ENCODE results near the gene TMEM151A.
A peak's percentile ranks its signal among the peaks of the same experiment; 100 is the strongest.
"Not testable (repeated sequence)": the region's sequence is repeated elsewhere in the genome, so short reads cannot be mapped to it uniquely, and the experiment has no call there.

The TMEM151A gene

GRCh38 chr11:66251809-66252208 is 39.9 kb upstream of the TMEM151A start:
- no peak overlapping the region for H3K4me3 ChIP-seq (ENCODE audit: low read depth, low read length)
- TF ChIP-seq CTCF (IDR thresholded peaks at IDR 0.05; ENCODE audit: borderline replicate concordance, insufficient read depth, low read depth, low read length) = no peak

GRCh38 chr11:66253081-66253480 is 38.6 kb upstream of the TMEM151A start:
- not testable (repeated sequence) for H3K4me3 ChIP-seq (ENCODE audit: low read depth, low read length)

DNA sequence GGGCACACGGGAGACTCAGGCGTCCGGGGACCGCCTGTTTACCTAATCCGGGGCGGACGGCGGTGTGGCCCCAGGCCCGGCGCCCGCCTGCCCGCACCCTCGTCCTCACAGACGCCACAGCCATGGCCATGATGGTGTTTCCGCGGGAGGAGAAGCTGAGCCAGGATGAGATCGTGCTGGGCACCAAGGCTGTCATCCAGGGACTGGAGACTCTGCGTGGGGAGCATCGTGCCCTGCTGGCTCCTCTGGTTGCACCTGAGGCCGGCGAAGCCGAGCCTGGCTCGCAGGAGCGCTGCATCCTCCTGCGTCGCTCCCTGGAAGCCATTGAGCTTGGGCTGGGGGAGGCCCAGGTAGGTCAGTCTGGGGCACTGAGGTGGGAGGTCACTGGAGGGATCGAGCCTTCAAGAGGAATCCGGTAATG is 33.2 kb upstream of the TMEM151A start:
- no peak for TF ChIP-seq CTCF (IDR thresholded peaks at IDR 0.05; ENCODE audit: borderline replicate concordance, insufficient read depth, low read depth, low read length)

GRCh38 chr11:66259225-66259624 is 32.5 kb upstream of the TMEM151A start:
- H3K4me3 ChIP-seq (ENCODE audit: low read depth, low read length) = no peak overlapping the region
- no peak for TF ChIP-seq CTCF (IDR thresholded peaks at IDR 0.05; ENCODE audit: borderline replicate concordance, insufficient read depth, low read depth, low read length)

More for the DNA sequence above, 33.2 kb upstream of the TMEM151A start:
- peak overlapping the region; percentile 86 for H3K4me3 ChIP-seq (ENCODE audit: low read depth, low read length)

- TF ChIP-seq CTCF (IDR thresholded peaks at IDR 0.05; ENCODE audit: borderline replicate concordance, insufficient read depth, low read depth, low read length) = no peak
- no peak overlapping the region for H3K4me3 ChIP-seq (ENCODE audit: low read depth, low read length)
Measured at GRCh38 chr11:66259956-66260355, 31.7 kb upstream of the TMEM151A start.

DNA sequence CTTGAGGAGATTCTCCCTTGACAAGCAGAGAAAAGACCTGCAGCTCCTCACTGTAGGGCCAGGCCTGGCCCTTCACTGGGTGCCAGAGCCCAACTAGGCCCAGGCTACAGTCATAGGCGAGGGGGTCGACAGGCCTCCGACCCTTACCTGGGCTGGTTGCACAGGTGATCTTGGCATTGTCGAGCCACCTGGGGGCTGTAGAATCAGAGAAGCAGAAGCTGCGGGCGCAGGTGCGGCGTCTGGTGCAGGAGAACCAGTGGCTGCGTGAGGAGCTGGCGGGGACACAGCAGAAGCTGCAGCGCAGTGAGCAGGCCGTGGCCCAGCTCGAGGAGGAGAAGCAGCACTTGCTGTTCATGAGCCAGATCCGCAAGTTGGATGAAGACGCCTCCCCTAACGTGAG is 30.1 kb upstream of the TMEM151A start:
- no peak overlapping the region for H3K4me3 ChIP-seq (ENCODE audit: low read depth, low read length)
- TF ChIP-seq CTCF (IDR thresholded peaks at IDR 0.05; ENCODE audit: borderline replicate concordance, insufficient read depth, low read depth, low read length) = no peak

DNA sequence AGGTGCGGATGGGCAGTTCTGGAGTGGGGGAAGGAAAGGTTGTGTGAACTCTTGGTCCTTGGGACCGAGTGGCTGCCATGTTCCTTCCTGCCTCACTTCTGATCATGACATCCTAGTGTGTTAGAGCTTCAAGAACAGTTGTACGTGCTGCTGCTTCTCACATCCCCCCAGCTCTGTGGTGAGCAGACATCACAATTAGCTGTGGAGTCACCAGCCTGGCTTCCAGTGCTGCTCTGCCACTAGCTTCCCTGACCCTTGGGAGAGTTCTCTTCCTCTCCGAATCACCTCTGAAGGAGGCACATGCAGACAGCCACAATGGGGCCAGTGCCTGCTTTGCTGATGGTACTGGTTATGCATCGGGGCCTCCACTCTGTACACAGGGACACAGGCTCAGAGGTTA is 29.5 kb upstream of the TMEM151A start:
- no peak overlapping the region for H3K4me3 ChIP-seq (ENCODE audit: low read depth, low read length)
- TF ChIP-seq CTCF (IDR thresholded peaks at IDR 0.05; ENCODE audit: borderline replicate concordance, insufficient read depth, low read depth, low read length) = no peak

DNA sequence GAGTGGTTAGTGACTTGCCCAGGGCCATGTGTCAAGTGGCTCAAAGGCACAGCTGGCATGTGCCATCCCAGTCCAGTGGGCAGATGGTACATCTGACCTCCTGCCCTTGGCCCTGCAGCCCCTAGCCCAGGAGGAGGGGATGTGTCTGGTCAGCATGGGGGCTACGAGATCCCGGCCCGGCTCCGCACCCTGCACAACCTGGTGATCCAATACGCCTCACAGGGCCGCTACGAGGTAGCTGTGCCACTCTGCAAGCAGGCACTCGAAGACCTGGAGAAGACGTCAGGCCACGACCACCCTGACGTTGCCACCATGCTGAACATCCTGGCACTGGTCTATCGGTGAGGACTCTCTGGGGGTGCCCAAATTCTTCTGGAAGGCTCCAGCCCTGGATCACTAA is 29.0 kb upstream of the TMEM151A start:
- no peak for TF ChIP-seq CTCF (IDR thresholded peaks at IDR 0.05; ENCODE audit: borderline replicate concordance, insufficient read depth, low read depth, low read length)

More for the DNA sequence above, 29.0 kb upstream of the TMEM151A start:
- no peak overlapping the region for H3K4me3 ChIP-seq (ENCODE audit: low read depth, low read length)

Data from GM12875 (cell line).